Tibial nerve (tissue), 4 donors: ENCODE data around the gene DYNC1LI2.

Experiments
- CTCF ChIP-seq, 5 experiments: fragments of 200-600 bp in 3 of 5; fragments of 450-650 bp in 2 of 5; sonication (generic) in 3 of 5; IDR thresholded peaks; one replicate each; pipeline ENCODE4 v1.5.1; 2016 to 2019; ENCODE audit warnings: antibody characterized with exemption in 5 of 5, mild to moderate bottlenecking in 3 of 5, moderate library complexity in 2 of 5
- EP300 ChIP-seq, 2 donors: sonication (generic); formaldehyde crosslinking; IDR thresholded peaks; one replicate each; pipeline ENCODE4 v1.6.1; 2017; ENCODE audit warnings: antibody characterized with exemption in 2 of 2, mild to moderate bottlenecking in 1 of 2

GRCh38 chr16:66735891-66736290 lies 15.5 kb downstream of the DYNC1LI2 start:
- TF ChIP-seq EP300 (IDR thresholded peaks at IDR 0.05) = no peak
- TF ChIP-seq CTCF (IDR thresholded peaks at IDR 0.05) = no peak
